ENCODE data around the gene UTP14C. TPM values are rescaled to one million over a fixed set of nuclear protein-coding genes. Genes with fewer than 3 reads are reported as not detected.

Gene UTP14C
- total and polyA plus RNA-seq, 2 experiments from 2014 or later, result 11.4 to 22.9 TPM

GRCh38 chr13:51997186-51997585 lies 27.3 kb upstream of the UTP14C start:
- no peak for DNase-seq (ENCODE audit: low spot score)
- Mint-ChIP-seq H3K36me3 (ENCODE audit: low read depth) (no peaks in the 10 kb centered on the region), H3K4me3 (no peak overlapping the region), H3K9me3 (no peaks in the 10 kb centered on the region), H3K27me3 (ENCODE audit: insufficient read depth, low read depth, poor library complexity) (peaks cover 17% of the 10 kb centered on the region), H3K27ac (no peak overlapping the region), H3K4me1 (peaks cover 51% of the 10 kb centered on the region)
- ATAC-seq, result no peak
- TF ChIP-seq STAT1 (IDR thresholded peaks at IDR 0.05; ENCODE audit: unreplicated experiment) (no peak), ETS1 (IDR thresholded peaks at IDR 0.05) (no peak), NANOG (IDR thresholded peaks at IDR 0.05; ENCODE audit: borderline replicate concordance) (no peak), CTCF (conservative IDR thresholded peaks at IDR 0.05; ENCODE audit: low read depth in 2 of 2) (no peak), REST (IDR thresholded peaks at IDR 0.05; ENCODE audit: unreplicated experiment) (no peak), EZH2 (IDR thresholded peaks at IDR 0.05; ENCODE audit: low read depth, unreplicated experiment) (no peak), POLR2AphosphoS5 (IDR thresholded peaks at IDR 0.05; ENCODE audit: low read depth) (no peak), ZNF331 (CRISPR knock-in tag; IDR thresholded peaks at IDR 0.05; ENCODE audit: low read depth) (no peak), CREB1 (CRISPR knock-in tag; IDR thresholded peaks at IDR 0.05; ENCODE audit: low read depth) (no peak), ZNF114 (CRISPR knock-in tag; IDR thresholded peaks at IDR 0.05) (no peak), EZH2phosphoT487 (IDR thresholded peaks at IDR 0.05; ENCODE audit: unreplicated experiment) (no peak), ZNF462 (CRISPR knock-in tag; IDR thresholded peaks at IDR 0.05) (no peak), JUNB (IDR thresholded peaks at IDR 0.05; ENCODE audit: unreplicated experiment) (no peak)
- no peaks in the 10 kb centered on the region for H3K9me2 ChIP-seq (ENCODE audit: insufficient read depth)
- H3F3A ChIP-seq (replicated peaks; ENCODE audit: low read depth), result no peaks in the 10 kb centered on the region
- H3K4me3 ChIP-seq, result no peak overlapping the region
- no peaks in the 10 kb centered on the region for H3K36me3 ChIP-seq (ENCODE audit: insufficient read depth)
- no peaks in the 10 kb centered on the region for H3K79me2 ChIP-seq (replicated peaks; ENCODE audit: insufficient read depth)
- H4K20me1 ChIP-seq (replicated peaks; ENCODE audit: insufficient read depth), result no peaks in the 10 kb centered on the region
- H2AFZ ChIP-seq, result no peak overlapping the region
- peaks cover 26% of the 10 kb centered on the region for H3K4me1 ChIP-seq (ENCODE audit: insufficient read depth)
- H3K4me2 ChIP-seq, result no peak overlapping the region
- H3K27ac ChIP-seq (ENCODE audit: low read depth), result no peak overlapping the region
- no peaks in the 10 kb centered on the region for H3K27me3 ChIP-seq (ENCODE audit: insufficient read depth)
